ENCODE results near the gene DTNA. TPM values are rescaled to one million over a fixed set of nuclear protein-coding genes. Genes with fewer than 3 reads are reported as not detected.

DTNA gene
- total RNA-seq, 1 donor from 2014 or later = 208 TPM

DNA sequence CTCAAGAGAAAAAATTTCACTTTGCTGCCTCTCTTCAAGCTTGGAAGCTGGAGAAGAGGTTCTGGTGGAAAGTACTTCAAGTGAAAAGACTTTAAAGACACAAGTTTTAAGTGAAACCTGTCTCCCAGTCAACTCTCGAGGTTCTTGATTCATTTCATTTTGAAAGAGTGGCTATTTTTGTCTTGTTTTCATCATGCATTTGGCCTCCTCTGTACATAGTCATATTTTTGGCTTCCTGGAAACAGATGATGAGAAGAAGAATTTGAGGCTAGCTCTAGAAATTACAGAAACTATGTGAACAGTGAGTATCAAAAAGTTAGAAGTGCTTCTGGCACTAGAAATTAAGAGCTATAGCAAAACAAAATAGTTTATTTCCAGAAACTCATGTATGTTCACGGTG lies 124.8 kb downstream of the DTNA start:
- no peak for DNase-seq (ENCODE audit: low spot score)
- intact Hi-C loops (cut with DNase I) = no loop called here

DNA sequence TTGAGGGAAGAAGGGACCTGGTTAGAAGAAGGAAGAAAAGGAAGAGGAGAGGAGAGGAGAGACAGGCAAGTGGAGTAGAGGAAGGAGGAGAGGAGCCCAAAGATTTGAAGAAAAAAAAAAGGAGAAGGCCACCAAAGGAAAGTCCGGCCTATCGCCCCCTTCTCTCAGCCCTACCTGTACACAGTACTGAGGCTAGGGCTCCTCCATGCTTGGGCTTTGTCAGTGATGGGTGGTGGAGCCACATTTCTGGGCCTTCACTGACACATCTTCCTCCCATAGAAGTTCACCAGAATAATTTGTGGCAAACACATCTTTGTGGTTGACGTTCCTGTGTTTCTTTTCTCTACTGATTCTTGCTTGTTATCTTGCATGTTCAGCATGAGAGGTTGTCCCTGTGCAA lies 125.4 kb downstream of the DTNA start:
- no peak for DNase-seq (ENCODE audit: low spot score)
- intact Hi-C loops (cut with DNase I) = no loop called here

DNA sequence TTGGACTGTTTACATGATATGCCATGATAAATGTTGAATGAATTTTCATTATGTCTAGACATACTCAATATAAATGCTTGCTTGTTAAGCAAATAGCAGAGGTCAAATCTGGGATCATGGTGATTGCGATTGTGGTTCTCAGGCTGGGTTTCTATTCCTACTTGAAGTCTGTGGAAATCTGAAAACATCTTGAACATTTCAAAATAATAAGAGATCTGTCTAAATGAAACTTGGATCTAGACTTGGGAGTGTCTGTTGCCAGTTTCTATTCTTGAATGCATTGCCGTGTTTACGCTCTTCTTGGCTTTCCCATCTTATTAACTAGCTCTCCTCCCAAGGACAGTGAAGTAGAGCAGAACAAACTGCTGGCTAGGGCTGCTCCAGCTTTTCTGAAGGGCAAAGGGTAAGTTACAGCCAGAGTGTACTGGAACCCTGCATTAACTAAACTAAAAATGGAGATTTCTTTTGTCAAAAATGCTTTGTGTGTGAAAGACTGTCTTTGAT lies 127.7 kb downstream of the DTNA start:
- DNase-seq (ENCODE audit: low spot score) = no peak
- intact Hi-C loops (cut with DNase I) = no loop called here

DNA sequence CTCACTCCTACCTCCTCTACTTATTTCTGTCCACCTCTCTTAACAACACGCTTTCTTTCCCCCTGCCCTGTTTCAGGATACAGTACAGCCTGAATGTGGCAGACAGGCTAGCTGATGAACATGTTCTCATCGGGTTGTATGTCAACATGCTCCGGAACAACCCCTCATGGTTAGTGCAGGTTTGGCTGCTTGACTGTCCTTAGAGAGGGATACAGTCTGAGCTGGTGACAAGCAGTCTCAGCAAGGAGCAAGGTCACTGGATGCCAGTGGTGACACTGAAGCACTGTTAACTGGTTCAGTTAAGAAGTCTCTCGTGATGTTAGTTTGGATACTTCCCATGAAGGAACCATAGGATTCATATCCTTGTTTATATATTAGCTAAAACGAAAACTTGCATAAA lies 128.6 kb downstream of the DTNA start:
- intact Hi-C loops (cut with DNase I) = no loop called here
- no peak for DNase-seq (ENCODE audit: low spot score)

DNA sequence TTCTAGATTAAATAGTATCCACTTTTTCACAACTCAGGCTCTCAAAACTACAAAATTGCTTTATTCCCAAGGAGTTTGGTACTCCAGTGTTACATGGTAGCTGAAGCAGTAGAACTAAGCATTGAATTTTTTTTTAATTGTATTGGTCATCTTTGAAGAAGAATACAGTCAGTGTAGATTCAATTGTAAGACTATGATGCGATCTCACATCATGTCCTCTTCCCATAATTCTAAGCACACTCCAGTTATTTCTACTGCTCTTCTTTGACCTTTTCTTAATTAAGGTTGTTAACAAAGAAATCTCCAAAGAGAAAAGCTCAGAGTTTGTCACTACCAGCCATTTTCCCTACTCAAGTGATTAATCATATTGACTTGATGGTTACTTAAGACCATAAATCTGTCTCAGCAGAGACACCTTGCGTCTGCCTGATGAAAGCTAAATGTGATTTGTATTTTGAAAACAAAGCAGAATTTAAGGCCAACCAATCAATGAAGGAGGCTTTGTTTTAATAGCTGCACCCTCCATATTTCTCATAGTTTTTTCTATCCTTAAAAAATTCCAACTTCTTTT lies 130.2 kb downstream of the DTNA start:
- intact Hi-C loops (cut with DNase I) = no loop called here
- no peak for DNase-seq (ENCODE audit: low spot score)

DNA sequence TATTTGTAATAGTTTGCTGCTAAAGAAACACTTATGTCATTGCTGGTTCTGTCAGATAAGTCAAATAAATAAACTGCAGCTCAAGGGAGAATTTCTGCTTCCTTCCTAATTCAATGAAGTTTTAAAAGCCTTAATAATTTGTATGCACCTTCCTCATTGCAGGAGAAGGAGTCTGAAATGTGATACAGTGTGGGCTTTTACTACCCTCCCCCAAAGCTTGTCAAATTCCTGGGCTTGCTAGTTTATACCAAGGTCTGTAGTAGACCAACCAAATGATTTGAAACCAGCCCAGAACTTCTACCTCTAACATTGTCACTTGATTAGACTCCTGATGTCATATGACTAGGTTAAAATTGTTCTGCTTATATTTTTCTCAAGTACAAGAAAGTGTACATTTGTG lies 131.8 kb downstream of the DTNA start:
- intact Hi-C loops (cut with DNase I) = no loop called here
- DNase-seq (ENCODE audit: low spot score) = no peak

DNA sequence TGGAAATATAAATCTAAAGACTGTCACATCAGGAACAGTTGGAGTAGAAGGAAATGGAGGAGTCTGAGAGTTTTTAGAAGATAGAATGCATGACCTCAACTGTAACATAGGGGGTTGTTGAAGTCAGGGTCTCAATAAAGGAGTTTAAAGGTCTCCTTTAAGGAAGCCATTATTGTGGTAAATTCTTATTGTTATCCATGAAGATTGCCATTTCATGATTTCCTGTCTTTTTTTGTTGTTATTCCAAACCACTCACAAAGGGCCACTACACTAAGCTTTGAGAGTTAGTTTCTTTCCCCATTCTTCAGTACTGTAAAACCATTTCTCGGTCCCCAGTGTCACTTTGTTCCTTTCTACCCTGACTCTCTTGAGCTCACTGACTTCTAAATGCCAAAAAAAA lies 134.0 kb downstream of the DTNA start:
- intact Hi-C loops (cut with DNase I) = no loop called here
- DNase-seq (ENCODE audit: low spot score) = no peak

DNA sequence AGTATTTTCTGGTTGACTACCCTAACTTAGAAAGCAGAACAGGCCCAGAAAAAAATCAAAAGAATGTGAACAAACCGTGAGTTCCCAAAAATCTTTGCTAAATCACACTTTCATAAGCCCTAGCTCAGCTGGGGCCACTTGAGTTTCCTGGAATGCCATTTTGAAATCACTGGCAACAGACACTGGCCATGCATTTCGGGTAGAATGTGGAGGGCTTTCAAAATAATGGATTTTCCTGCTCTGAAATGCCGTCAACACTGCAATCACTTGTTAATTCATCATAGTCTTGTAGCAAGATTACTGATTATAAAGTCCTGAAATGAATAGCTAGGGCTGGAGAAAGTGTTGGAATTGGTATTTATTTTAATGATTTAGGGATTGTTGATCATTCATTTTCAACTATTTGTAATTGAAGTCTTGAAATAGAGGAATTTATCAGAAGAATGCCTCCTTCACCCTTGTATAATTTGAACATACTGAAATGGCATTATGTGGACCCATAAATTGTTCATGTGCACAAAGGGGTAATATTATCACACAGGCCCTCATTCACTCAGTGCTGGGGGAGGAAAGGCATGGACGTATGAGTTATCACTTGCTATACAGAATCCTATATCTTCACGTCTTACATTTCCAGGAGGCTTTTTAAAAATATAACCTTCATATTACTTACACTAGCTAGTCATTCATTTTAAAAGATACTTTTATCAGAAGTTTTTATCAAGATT lies 134.8 kb downstream of the DTNA start:
- DNase-seq (ENCODE audit: low spot score) = no peak
- intact Hi-C loops (cut with DNase I) = no loop called here

DNA sequence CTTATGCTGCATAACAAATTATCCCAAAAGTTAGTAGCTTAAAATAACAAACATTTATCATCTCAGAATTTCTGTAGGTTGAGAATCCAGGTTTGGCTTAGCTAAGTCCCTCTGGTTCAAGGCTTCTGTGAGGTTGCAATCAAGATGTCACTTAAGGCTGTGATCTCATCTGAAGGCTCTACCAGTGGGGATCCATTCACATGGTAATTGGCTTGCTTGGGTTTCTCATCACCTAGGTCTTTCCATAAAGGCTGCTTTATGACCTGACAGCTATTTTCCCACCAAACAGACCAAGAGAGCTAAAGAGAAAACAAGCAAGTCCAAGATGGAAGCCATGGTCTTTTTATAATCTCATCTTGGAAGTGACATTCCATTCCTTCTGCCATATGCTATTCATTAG lies 137.3 kb downstream of the DTNA start:
- no peak for DNase-seq (ENCODE audit: low spot score)
- intact Hi-C loops (cut with DNase I) = no loop called here

DNA sequence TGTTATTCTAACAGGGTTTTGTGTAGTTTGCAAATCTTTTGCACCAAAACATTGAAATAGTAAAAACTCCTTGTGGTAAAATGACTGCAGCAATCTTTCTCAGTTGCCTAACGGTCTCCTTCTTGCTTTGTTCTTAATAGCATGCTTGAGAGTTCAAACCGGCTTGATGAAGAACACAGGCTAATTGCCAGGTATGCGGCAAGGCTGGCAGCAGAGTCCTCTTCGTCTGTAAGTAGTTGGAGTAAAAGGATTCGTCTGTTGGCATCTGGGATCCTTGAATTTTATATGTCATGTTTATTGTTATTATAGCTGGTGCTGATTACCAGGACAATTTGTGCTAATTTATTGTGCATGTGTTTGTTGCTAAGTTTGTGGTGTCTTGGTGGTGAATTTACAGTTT lies 138.1 kb downstream of the DTNA start:
- DNase-seq (ENCODE audit: low spot score) = no peak
- intact Hi-C loops (cut with DNase I) = no loop called here

DNA sequence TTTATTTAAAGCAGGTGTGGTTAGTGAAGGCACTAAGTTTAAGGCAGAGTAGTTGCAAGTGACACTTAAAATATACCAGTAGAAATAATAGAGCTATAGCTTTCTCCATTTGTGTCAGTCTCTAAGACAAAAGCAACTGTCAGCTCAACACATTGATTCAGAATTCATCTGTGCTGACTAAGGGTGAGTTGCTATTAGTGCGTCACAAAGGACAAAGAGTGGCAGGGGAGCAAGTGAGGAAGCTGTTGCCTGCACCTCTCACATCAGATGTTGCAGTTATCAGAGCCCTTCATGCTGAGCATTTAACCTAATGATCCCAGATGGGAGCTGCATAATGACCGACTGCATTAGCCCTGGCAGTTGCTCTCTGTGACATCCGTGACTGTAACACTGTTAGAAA lies 138.6 kb downstream of the DTNA start:
- no peak for DNase-seq (ENCODE audit: low spot score)
- intact Hi-C loops (cut with DNase I) = no loop called here

DNA sequence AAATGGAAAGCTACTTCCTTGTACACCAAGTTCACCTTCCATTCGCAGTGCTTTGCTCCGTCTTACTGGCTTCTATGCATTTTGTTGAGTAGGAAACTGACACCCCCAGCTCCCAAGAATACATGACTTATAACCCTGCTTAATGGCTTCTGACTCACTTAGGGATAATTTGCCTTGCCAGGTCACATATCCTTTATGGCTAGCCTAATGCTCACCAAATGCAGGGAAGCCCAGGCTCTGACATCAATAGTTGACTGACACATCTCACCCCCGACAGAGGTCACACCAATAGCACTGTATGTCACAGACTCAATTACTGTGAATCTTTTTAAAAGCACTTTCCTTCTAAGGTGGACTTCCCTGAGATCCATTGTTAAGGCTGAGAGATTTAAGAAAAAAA lies 147.2 kb downstream of the DTNA start:
- intact Hi-C loops (cut with DNase I) = no loop called here
- DNase-seq (ENCODE audit: low spot score) = no peak

DNA sequence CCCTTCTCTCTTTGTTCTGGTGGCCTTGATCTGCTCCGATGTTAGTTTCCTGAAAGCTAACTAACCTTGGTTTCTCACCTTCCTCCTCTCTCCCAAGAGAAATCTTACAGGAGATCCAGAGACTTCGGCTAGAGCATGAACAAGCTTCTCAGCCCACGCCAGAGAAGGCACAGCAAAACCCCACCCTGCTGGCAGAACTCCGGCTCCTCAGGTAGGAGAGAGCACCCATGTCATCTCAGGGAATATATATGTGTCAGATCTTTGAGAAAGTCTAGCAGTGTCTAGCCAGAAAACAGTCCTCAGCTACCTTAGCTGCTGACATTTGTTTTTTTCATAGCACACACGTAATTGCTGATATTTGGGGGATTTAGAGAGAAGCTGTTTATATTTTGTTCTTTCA lies 148.1 kb downstream of the DTNA start:
- intact Hi-C loops (cut with DNase I) = no loop called here
- DNase-seq (ENCODE audit: low spot score) = no peak

DNA sequence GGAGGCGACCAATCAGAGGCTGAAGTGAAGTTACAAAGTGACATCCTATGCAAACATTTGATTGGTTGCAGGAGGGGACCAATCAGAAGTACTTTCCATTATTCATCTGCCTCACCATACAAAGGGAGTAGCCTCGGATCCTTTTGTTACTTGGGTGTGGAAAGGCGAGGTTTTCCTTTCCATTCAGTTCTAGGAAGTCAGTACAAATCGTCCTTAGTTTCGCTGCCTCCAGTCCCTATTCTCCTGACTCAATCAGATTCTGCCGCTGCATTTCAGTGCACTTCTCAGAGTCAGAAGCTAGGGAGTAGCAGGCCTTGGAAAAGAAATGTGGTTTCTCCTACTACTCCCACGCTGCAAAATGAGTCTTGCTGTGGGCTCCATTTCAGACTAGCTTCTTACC lies 149.4 kb downstream of the DTNA start:
- intact Hi-C loops (cut with DNase I) = no loop called here
- DNase-seq (ENCODE audit: low spot score) = no peak

DNA sequence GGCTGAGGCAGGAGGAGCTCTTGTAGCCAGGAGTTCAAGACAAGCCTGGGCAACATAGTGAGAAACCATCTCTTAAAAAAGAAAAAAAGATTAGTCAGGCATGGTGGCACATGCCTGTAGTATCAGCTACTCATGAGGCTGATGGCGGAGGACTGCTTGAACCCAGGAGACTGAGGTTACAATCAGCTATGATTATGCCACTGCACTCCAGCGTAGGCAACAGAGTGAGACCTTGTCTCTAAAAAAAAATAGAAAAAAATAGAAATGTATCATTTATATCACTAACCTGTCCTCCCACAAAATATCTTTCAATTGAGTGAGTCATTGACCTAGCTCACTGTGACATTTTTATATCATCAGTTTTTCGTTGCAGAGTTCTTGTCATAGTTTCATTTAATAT lies 152.5 kb downstream of the DTNA start:
- no peak for DNase-seq (ENCODE audit: low spot score)
- intact Hi-C loops (cut with DNase I) = no loop called here

DNA sequence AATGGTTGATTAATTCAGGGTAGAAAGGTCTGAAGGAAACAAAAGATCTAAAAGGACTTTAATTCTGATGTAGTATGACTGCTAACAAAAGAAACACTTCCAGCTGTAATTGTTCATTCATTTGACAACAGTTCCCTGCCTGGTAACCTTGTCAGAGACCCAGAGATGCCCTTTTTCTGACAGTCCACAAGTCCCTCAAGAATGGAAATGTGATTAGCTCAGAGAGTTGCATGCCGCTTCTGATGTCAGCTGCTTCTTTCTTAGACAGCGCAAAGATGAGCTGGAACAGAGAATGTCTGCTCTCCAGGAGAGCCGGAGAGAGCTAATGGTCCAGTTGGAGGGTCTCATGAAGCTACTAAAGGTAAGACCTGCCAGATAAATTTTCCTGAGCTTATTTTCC lies 153.6 kb downstream of the DTNA start:
- intact Hi-C loops (cut with DNase I) = no loop called here
- DNase-seq (ENCODE audit: low spot score) = no peak

DNA sequence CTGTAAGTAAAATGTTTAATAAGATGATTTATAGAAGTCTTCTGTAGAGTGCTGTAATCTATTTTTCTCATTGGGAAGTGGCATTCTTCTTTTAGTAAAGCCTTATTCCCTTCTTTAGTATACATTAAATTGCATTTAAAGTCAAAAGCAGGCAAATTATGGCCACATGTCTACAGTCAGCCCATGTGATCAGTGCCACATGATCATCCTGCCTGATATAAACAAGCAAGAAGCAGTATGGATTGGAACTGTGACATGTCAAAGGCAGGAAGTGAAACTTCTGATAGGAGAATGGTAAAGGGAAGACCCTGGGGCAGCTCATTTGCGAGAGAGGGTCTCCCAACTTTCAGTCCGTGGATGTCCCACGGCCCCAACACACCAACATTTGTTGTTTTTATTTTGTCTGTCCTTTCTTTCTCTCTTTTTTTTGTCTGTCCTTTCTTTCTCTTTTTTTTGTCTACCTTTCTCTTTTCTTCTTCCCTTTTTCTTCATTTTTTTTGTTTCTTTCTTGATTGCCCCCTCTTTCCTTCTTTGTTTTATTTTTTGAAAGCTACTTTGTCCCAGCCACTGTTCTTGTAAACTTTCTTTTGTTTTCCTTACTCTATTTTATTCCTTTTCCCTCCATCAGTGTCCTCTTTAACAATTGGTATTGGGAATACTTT lies 154.9 kb downstream of the DTNA start:
- no peak for DNase-seq (ENCODE audit: low spot score)
- intact Hi-C loops (cut with DNase I) = loop anchor here (5.0 kb wide), 1 partner anchor 277 kb away; no protein-coding TSS in a partner anchor

DNA sequence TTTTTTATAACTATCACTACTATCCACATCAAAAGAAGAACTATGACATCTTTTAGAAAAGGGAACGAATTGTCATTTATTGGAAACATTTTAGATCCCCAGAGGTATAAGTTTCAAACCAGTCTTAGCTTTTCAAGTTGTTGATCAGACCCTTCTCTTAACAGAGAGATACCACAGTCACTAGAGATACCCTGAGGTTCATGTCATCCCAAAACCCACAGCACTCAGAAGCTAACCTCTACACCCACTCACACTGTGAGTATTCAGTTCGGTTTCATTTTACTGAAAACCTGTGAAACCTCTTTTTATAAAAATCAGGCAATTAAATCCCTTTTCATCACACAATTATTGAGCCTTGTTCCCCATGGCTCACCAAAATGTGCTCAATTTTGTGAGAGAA lies 156.2 kb downstream of the DTNA start:
- intact Hi-C loops (cut with DNase I) = loop anchor here (5.0 kb wide), 1 partner anchor 276 kb away; no protein-coding TSS in a partner anchor
- no peak for DNase-seq (ENCODE audit: low spot score)

DNA sequence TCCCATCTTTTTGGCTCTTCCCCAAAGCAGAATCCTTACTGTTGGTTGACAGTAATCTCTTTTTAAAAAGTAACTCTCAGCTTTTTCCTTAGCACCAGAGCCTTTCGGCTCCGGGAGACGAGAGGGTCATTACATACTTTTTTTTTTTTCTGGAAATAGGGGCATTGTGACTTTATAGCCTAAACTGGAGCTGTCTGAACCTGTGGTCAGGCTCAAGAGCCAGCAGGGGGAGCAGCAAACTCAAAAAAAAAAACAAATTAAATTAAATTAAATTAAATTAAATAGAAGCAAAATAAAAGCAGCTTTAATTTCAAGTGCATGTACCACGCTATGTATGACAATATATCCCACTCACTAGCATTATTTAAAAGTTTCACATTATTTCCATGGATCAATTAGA lies 156.6 kb downstream of the DTNA start:
- no peak for DNase-seq (ENCODE audit: low spot score)
- intact Hi-C loops (cut with DNase I) = loop anchor here (5.0 kb wide), 1 partner anchor 276 kb away; no protein-coding TSS in a partner anchor

DNA sequence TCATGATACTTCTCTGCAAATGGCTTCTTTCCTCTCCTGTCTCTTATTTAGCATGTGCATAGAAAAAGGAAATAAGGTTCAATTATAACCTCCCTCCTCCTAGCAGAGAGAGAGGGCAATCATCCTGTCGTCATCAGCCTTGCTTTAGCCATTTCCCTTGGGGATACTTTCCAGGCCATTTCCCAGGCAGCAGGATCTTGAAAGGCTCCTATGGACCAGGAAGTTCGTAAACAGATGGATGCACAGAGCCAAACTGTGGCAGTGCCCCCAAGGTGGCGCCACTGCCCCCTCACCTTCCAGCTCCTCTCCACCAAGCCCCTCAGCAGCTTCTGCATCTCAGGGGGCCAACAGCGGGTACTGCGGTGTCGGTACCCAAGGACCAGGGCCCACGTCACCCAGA lies 157.4 kb downstream of the DTNA start:
- DNase-seq (ENCODE audit: low spot score) = no peak
- intact Hi-C loops (cut with DNase I) = loop anchor here (5.0 kb wide), 1 partner anchor 275 kb away; no protein-coding TSS in a partner anchor
